Measurements from ENCODE around the gene CES1.
"Not testable (repeated sequence)": the region's sequence is repeated elsewhere in the genome, so short reads cannot be mapped to it uniquely, and the experiment has no call there.

The CES1 gene

DNA sequence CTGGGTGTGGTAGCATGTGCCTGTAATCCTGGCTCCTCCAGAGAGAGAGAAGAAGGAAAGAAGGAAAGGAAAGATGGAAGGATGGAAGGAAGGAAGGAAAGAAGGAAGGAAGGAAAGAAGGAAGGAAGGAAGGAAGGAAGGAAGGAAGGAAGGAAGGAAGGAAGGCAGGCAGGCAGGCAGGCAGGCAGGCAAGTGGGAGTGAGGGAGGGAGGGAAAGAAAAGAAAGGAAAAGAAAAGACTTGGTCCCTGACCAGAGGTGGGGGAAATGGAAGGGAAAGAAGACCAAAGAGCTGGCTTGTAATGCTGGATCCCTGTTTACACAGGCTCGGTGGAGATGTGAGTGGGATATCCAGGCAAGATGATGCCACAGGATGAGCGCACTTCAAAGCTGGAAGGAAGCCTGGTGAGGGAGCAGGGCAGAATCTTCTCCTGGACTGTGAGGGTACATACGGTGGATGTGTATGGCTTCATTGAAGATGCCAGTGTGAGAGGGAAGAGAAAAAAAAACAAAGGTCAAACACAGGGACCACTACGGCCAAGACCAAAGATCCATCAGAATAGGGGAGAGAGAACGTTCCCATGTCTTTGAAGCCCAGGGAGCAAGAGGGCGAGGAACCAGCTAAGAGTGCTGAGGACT lies 2.1 kb downstream of the CES1 start:
- no peak for DNase-seq (ENCODE audit: low read depth)

DNA sequence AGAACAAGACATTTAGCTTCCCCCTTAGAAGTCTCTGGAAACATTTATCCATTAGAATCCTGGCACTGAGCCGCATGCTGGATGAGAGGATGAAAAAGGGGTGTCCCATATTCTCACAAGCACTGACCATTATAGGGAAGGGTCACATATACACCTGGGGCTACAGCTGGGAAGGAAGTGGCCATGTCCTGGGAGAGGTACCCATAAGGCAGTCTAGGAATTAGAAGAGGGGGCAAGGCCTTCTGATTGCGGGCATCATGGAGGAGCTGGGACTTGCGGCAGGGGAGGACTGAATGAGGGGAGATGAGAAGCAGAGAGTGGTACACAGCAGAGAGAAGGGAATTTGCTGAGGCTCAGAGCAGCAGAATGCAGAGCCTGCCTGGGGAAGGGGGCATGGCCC lies 3.7 kb downstream of the CES1 start:
- not testable (repeated sequence) for DNase-seq (ENCODE audit: low read depth)

GRCh38 chr16:55828680-55829079 lies 4.2 kb downstream of the CES1 start:
- DNase-seq (ENCODE audit: low read depth), result no peak

DNA sequence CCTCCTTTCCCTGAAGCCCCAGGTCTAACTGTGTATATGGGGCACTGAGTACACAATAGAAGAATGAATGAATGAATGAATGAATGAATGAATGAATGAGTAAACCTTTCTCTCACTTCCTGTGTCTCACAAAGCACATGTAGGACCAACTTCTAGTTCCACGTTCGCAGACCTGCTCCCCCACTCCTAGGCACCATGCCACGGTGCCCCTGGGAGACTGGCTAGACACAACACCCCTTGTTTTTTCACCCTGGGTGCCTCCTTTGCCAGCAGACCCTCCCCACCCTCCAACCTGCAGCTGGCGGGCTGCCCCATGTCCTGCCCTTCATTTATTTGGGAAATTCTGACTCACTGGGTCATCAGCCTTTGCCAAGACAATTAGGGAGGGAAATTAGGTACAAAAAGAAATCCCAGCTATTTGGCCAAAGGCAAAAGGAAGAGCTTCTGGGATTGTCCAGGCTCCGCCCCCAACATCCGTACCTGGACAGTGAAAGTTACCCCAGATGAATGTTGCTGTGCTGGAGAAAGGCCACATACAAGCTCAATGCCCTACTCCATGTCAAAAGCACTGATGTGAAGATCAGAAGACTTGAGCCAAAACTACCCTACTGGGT lies 7.7 kb downstream of the CES1 start:
- DNase-seq (ENCODE audit: low read depth), result no peak

- DNase-seq (ENCODE audit: low read depth), result no peak
Measured at GRCh38 chr16:55824473-55825000, 8.4 kb downstream of the CES1 start.

- no peak for DNase-seq (ENCODE audit: low read depth)
Measured at GRCh38 chr16:55822280-55822810, 10.6 kb downstream of the CES1 start.

DNA sequence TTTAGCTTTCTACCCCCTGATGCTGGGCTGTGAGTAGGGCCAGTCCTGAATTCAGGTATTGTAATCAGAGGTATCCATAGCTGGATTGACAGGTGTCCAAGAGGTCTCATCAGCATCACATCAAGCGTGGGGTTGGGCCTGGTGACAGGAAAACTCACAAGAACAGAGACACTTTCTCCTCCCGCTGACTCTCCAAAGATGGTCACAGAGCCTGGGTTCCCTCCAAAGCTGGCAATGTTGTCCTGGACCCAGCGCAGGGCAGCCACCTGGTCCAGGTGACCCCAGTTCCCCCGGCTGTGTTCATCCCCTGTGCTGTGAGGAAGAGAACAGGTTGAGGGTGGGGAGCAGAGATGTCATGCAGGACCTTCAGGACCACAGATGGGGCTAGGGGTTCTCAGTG lies 11.7 kb downstream of the CES1 start:
- DNase-seq (ENCODE audit: low read depth), result no peak

DNA sequence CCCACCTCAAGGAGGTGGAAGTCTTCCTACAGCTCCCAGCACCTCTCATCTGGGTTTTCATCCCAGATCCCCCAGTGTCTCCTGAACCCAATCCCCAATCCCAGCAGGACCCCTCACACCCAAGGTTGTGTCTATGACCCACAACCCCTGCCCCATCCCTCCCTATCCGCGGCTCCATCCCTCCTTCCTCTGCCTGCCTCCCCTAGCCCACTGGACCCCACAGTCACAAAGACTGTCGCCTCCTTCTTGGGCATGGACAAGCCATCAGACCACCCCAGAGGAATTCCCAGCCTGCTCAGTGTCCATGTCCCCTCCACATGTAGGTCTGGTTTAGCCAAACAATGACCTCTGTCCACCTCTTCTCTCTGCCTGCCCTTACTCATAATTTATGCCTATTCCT lies 12.3 kb downstream of the CES1 start:
- DNase-seq (ENCODE audit: low read depth), result no peak

- no peak for DNase-seq (ENCODE audit: low read depth)
Measured at GRCh38 chr16:55817236-55817912, 15.5 kb downstream of the CES1 start.

DNA sequence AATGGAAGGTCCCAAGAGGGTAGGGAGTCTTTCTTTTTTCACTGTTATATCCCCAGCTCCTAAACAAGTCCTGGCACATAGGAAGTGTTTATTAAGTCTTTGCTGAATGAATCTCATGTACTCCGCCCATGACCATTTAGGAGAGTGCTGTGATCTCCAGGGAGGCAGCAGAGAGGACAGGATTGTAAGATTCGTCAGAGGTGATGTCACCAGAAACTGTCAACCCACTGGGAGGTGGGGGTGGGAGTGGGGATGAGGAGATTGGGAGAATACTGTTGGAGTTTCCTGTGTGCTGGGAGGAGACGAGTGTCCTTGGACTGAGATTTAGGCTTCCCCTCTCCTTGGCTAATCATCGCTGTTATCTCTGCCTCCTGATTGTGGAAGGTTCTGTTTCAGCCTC lies 16.7 kb downstream of the CES1 start:
- DNase-seq (ENCODE audit: low read depth), result not testable (repeated sequence)

DNA sequence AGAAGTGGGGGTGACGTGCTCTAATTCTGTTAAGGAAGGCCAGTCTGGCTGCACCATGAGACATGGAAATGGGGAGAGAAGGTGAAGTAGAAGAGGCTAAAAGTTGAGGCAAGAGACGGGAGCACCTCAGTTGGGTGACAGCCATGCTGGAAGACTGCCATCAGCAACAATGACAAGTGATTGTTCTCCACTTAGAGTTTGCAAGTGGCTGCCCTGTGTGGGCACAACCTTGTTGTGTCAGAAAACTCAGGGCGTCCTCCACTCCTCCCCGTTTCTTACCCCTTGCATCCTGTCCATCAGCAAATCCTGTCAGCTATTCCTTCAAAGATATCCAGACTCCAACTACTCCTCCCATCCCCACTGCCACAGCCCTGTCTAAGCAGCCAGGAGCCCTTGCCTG lies 17.6 kb downstream of the CES1 start:
- DNase-seq (ENCODE audit: low read depth), result no peak

GRCh38 chr16:55814174-55814573 lies 18.7 kb downstream of the CES1 start:
- not testable (repeated sequence) for DNase-seq (ENCODE audit: low read depth)

- DNase-seq (ENCODE audit: low read depth), result not testable (repeated sequence)
Measured at GRCh38 chr16:55813730-55814129, 19.2 kb downstream of the CES1 start.

GRCh38 chr16:55812951-55813350 lies 19.9 kb downstream of the CES1 start:
- DNase-seq (ENCODE audit: low read depth), result no peak

GRCh38 chr16:55811811-55812210 lies 21.1 kb downstream of the CES1 start:
- DNase-seq (ENCODE audit: low read depth), result no peak

DNA sequence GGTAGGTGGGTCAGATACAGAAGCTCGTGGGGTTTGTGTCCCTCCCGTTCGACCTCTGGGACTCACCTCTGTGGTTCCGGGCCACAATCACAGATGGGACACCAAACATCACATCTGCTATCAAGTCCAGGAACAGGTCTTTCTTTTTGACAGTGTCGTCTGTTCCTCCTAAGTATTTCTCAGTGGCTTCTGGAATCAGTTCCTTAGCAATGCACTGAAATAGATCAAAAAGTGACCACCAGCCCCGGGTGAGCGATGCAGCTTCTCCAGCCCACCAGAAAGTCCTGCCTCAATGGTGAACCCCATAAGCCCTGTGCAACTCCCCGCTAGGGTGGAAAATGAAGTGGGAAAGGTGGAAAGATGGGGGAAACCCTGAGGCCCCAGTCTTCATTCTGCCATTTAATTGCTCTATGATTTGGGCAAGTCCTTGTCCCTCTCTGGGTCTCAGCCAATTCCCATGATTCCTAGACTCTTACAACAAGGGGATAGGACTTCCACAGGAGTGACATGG lies 22.4 kb downstream of the CES1 start:
- no peak for DNase-seq (ENCODE audit: low read depth)

- no peak for DNase-seq (ENCODE audit: low read depth)
Measured at GRCh38 chr16:55809851-55810250, 23.0 kb downstream of the CES1 start.

DNA sequence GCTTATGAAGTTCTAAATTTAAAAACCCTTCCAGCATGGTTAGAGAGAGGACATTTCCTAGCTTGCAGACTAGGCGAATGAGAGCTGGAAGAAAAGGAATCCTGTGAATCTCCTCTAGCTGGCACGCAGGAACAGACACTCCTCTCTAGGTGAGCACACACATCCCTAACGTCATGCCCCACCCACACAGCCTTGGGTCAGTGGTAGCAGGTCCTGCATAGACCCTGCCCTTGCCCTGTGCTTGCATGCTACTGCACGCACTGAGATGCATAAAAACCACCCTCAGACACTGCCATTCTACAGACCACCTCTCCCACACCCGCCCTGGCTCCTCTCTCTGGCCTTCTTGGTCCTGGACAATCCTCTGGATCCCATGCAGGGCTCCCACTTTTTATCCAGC lies 23.5 kb downstream of the CES1 start:
- no peak for DNase-seq (ENCODE audit: low read depth)

GRCh38 chr16:55808286-55808685 lies 24.6 kb downstream of the CES1 start:
- not testable (repeated sequence) for DNase-seq (ENCODE audit: low read depth)

GRCh38 chr16:55805104-55805503 lies 27.8 kb downstream of the CES1 start:
- not testable (repeated sequence) for DNase-seq (ENCODE audit: low read depth)

DNA sequence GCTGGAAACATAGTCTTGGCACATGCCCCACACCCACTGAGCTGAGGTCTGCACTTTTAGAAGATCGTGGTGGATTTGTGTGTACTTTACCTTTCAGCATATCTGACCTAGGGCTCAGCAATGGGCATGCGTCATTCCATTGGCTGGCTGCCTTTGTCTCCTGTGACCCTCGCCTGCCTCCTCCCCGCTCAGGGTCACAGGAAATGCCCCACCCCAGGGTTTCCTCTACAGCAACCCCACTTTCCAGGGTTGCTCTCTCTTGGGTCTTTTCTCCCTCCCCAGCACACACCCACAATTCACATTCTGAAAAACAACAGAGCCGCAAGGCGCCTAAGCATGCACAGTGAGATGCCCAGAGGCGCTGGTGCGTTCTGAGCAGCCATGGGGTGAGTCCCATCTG lies 29.2 kb downstream of the CES1 start:
- DNase-seq (ENCODE audit: low read depth), result not testable (repeated sequence)

DNA sequence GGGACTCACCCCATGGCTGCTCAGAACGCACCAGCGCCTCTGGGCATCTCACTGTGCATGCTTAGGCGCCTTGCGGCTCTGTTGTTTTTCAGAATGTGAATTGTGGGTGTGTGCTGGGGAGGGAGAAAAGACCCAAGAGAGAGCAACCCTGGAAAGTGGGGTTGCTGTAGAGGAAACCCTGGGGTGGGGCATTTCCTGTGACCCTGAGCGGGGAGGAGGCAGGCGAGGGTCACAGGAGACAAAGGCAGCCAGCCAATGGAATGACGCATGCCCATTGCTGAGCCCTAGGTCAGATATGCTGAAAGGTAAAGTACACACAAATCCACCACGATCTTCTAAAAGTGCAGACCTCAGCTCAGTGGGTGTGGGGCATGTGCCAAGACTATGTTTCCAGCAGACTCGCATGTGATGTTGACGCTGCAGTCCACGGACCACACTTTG lies 39.9 kb downstream of the CES1 start:
- not testable (repeated sequence) for DNase-seq (ENCODE audit: low read depth)

GRCh38 chr16:55791512-55791911 lies 41.4 kb downstream of the CES1 start:
- DNase-seq (ENCODE audit: low read depth), result not testable (repeated sequence)
